ENCODE measurements around the gene KCNN4. TPM values are rescaled to one million over a fixed set of nuclear protein-coding genes. Genes with fewer than 3 reads are reported as not detected.
A peak's percentile ranks its signal among the peaks of the same experiment; 100 is the strongest.

Gene KCNN4
- total and polyA plus RNA-seq, 2 of the 13 experiments (the other 11 are each of a cell fraction or from before 2014, with no cell fraction given), result 0.13 to 0.25 TPM

- TF ChIP-seq NR2C2 (CRISPR knock-in tag; IDR thresholded peaks at IDR 0.05; ENCODE audit: borderline replicate concordance) (peak; percentile 70), PHF5A (CRISPR knock-in tag; IDR thresholded peaks at IDR 0.05; ENCODE audit: low read depth, unreplicated experiment) (no peak), KIAA2018 (CRISPR knock-in tag; IDR thresholded peaks at IDR 0.05; ENCODE audit: borderline replicate concordance) (no peak), SPEN (CRISPR knock-in tag; IDR thresholded peaks at IDR 0.05; ENCODE audit: low read depth) (peak; percentile 37; the same call in 1 of the 2 replicates), ZNF484 (CRISPR knock-in tag; IDR thresholded peaks at IDR 0.05; ENCODE audit: borderline replicate concordance, low read depth) (no peak), EEA1 (CRISPR knock-in tag; IDR thresholded peaks at IDR 0.05; ENCODE audit: borderline replicate concordance) (no peak), ZNF367 (CRISPR knock-in tag; IDR thresholded peaks at IDR 0.05; ENCODE audit: borderline replicate concordance) (no peak), ZNF816 (CRISPR knock-in tag; IDR thresholded peaks at IDR 0.05; ENCODE audit: borderline replicate concordance) (no peak), ZFYVE20 (CRISPR knock-in tag; IDR thresholded peaks at IDR 0.05; ENCODE audit: borderline replicate concordance, low read depth) (no peak), ZNF646 (CRISPR knock-in tag; IDR thresholded peaks at IDR 0.05) (no peak)
- TF ChIP-seq, protein P1, sequence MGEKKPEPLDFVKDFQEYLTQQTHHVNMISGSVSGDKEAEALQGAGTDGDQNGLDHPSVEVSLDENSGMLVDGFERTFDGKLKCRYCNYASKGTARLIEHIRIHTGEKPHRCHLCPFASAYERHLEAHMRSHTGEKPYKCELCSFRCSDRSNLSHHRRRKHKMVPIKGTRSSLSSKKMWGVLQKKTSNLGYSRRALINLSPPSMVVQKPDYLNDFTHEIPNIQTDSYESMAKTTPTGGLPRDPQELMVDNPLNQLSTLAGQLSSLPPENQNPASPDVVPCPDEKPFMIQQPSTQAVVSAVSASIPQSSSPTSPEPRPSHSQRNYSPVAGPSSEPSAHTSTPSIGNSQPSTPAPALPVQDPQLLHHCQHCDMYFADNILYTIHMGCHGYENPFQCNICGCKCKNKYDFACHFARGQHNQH (CRISPR knock-in tag; IDR thresholded peaks at IDR 0.05), result no peak
Measured at GRCh38 chr19:43774103-43774939, 6.5 kb downstream of the KCNN4 start (continued).
